ENCODE data around the gene NUP214.
"Not testable (repeated sequence)": the region's sequence is repeated elsewhere in the genome, so short reads cannot be mapped to it uniquely, and the experiment has no call there.

NUP214 gene

DNA sequence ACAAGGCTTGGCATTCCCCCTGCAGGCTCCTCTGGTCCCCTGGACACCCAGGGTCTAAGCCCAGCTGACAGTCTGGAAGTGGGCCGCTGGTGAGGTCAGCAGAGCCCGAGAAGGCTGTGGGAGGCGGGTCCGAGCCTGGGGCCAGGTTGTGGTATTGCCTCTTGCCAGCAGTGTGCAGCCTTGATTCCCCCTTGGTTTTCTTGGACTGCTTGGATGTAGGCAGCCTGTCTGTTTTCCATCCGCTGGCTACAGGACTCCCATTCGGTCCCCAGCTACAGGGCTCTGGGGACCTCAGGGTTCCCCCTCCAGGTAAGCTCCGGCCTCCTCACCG lies 27.5 kb upstream of the NUP214 start:
- Histone ChIP-seq H3K27ac (ENCODE audit: insufficient read depth in 1 of 2, low read depth in 1 of 2, low read length in 2 of 2, poor library complexity in 1 of 2, severe bottlenecking in 2 of 2) (no peak overlapping the region), H3K27me3 (replicated peaks in 2 of 5; ENCODE audit: control insufficient read depth in 4 of 5, insufficient read depth in 5 of 5, low read length in 4 of 5) (peaks cover 0 to 17% (median 15%) of the 10 kb centered on the region in 5 experiments)

DNA sequence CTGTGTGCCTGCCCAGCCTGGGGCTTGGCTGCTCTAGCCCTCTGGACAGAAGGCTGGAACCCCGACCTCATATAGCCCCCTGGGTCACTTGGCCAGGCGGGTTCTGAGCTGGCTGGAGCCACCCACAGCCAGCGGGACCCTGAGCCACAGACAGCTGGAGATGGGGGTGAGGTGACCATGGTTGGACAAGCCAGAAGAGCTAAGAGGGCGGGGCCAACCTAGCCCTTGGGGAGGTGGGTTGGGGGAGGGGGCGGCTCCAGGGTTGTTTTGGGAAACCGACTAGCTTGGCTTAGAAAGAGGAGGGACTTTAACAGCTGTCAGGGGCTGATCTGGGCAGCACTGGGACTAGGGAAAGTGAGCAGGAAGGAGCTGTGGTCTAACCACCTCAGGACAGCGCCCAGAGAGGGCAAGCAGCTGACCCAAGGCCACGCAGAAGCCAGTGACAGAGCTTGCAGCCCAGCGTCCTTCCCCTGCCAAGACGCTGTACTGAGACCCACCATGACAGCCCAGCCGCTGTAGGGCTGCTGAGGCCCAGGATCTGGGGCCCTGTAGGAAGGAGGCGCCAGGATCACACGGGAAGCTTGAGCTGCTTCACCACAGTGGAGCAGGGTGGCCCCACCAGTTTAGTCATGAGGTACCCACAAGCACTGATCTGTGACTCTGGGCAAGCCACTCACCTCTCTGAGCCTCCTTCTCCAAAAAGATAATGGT lies 26.8 kb upstream of the NUP214 start:
- no peak overlapping the region for H3K4me3 ChIP-seq (ENCODE audit: control insufficient read depth in 1 of 7, extremely low read depth in 1 of 7, insufficient read depth in 4 of 7, low read depth in 2 of 7, low read length in 6 of 7)
- WGBS (ENCODE audit: insufficient coverage), result 89% methylated on average over 13 of the region's 13 CpGs
- ChIA-PET POLR2A (interaction anchor here (0.6 kb wide), 1 partner anchor 13 kb away, joined by 3 read pairs; no protein-coding TSS in a partner anchor), CTCF (interaction anchor here (0.6 to 1.9 kb wide), 6 partner anchors 10 to 287 kb away, joined by 3 to 5 read pairs (median 4); partner anchors contain the start of gene NUP214)
- H3K4me1 ChIP-seq (ENCODE audit: control extremely low read depth in 1 of 4, control insufficient read depth in 4 of 4, insufficient read depth in 4 of 4, low read length in 3 of 4), result peaks cover 0 to 16% (median 14%) of the 10 kb centered on the region in 4 experiments
- H3K27me3 ChIP-seq (replicated peaks in 2 of 5; ENCODE audit: control insufficient read depth in 4 of 5, insufficient read depth in 5 of 5, low read length in 4 of 5), result peaks cover 0 to 17% (median 15%) of the 10 kb centered on the region in 5 experiments
- no peak overlapping the region for H3K27ac ChIP-seq (ENCODE audit: insufficient read depth in 1 of 2, low read depth in 1 of 2, low read length in 2 of 2, poor library complexity in 1 of 2, severe bottlenecking in 2 of 2)
- H3K36me3 ChIP-seq (ENCODE audit: control insufficient read depth in 4 of 4, insufficient read depth in 4 of 4, low read length in 3 of 4), result no peaks in the 10 kb centered on the region
- H3K9me3 ChIP-seq (ENCODE audit: control extremely low read depth in 1 of 5, control insufficient read depth in 4 of 5, insufficient read depth in 2 of 5, low read depth in 1 of 5, low read length in 4 of 5), result no peaks in the 10 kb centered on the region
- DNase-seq, result no peak

More for the DNA sequence above, 27.5 kb upstream of the NUP214 start:
- Histone ChIP-seq H3K4me1 (ENCODE audit: control extremely low read depth in 1 of 4, control insufficient read depth in 4 of 4, insufficient read depth in 4 of 4, low read length in 3 of 4) (peaks cover 0 to 16% (median 14%) of the 10 kb centered on the region in 4 experiments), H3K36me3 (ENCODE audit: control insufficient read depth in 4 of 4, insufficient read depth in 4 of 4, low read length in 3 of 4) (no peaks in the 10 kb centered on the region), H3K9me3 (ENCODE audit: control extremely low read depth in 1 of 5, control insufficient read depth in 4 of 5, insufficient read depth in 2 of 5, low read depth in 1 of 5, low read length in 4 of 5) (no peaks in the 10 kb centered on the region), H3K4me3 (ENCODE audit: control insufficient read depth in 1 of 7, extremely low read depth in 1 of 7, insufficient read depth in 4 of 7, low read depth in 2 of 7, low read length in 6 of 7) (no peak overlapping the region)
- CTCF ChIA-PET, result interaction anchor here (1.0 kb wide), 1 partner anchor 14 kb away, joined by 4 read pairs; no protein-coding TSS in a partner anchor
- 95% methylated on average over 7 of the region's 8 CpGs for whole genome bisulfite sequencing (ENCODE audit: insufficient coverage)
- POLR2A ChIA-PET, result no interaction called here
- no peak for DNase-seq

DNA sequence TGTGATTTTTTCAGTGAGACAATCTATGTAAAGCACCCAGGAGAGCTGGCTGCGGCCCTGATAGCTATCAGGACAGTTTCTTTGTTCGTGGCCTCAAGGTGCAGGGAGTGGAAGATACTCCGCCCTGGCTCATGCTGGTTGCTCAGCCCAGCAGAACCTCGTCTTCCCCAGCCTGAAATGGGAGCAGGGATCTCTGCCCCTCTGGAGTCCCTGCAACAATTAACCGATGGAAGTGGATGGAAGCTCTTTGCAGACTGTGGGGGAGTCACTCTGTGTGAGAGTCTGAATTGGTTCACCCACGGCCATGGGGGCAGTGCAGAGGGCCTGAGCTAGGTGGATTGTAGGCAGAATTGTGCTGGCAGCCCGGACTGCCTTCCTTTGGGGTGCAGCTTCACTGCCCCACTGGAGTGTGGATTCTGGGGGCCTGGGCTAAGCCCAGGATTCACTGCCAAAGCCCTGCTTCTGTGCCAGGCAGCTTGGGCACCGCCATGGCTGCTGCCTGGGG lies 26.2 kb upstream of the NUP214 start:
- 100% methylated on average over 6 of the region's 8 CpGs for WGBS (ENCODE audit: insufficient coverage)
- ChIA-PET POLR2A (interaction anchor here (0.6 kb wide), 1 partner anchor 12 kb away, joined by 3 read pairs; no protein-coding TSS in a partner anchor), CTCF (interaction anchor here (0.6 to 1.9 kb wide), 5 partner anchors 9 to 288 kb away, joined by 3 to 5 read pairs (median 5); partner anchors contain the start of gene NUP214)
- H3K27me3 ChIP-seq (replicated peaks in 2 of 5; ENCODE audit: control insufficient read depth in 4 of 5, insufficient read depth in 5 of 5, low read length in 4 of 5), result peaks cover 0 to 16% (median 15%) of the 10 kb centered on the region in 5 experiments
- H3K27ac ChIP-seq (ENCODE audit: insufficient read depth in 1 of 2, low read depth in 1 of 2, low read length in 2 of 2, poor library complexity in 1 of 2, severe bottlenecking in 2 of 2), result no peak overlapping the region
- peaks cover 0 to 16% (median 14%) of the 10 kb centered on the region in 4 experiments for H3K4me1 ChIP-seq (ENCODE audit: control extremely low read depth in 1 of 4, control insufficient read depth in 4 of 4, insufficient read depth in 4 of 4, low read length in 3 of 4)
- no peaks in the 10 kb centered on the region for H3K9me3 ChIP-seq (ENCODE audit: control extremely low read depth in 1 of 5, control insufficient read depth in 4 of 5, insufficient read depth in 2 of 5, low read depth in 1 of 5, low read length in 4 of 5)
- no peaks in the 10 kb centered on the region for H3K36me3 ChIP-seq (ENCODE audit: control insufficient read depth in 4 of 4, insufficient read depth in 4 of 4, low read length in 3 of 4)
- no peak for DNase-seq
- H3K4me3 ChIP-seq (ENCODE audit: control insufficient read depth in 1 of 7, extremely low read depth in 1 of 7, insufficient read depth in 4 of 7, low read depth in 2 of 7, low read length in 6 of 7), result no peak overlapping the region

DNA sequence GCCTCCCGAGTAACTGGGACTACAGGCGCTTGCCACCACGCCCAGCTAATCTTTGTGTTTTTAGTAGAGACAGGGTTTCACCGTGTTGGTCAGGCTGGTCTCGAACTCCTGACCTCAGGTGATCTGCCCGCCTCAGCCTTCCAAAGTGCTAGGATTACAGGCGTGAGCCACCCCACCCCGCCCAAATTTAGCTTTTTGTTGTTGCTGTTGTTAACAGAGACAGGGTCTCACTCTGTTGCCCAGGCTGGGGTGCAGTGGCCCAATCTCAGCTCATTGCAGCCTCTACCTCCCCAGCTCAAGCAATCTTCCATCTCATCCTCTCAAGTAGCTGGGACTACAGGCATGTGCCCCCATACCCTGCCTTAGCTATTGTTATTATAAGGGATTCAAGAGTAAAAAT lies 25.5 kb upstream of the NUP214 start:
- peaks cover 0 to 16% (median 14%) of the 10 kb centered on the region in 4 experiments for H3K4me1 ChIP-seq (ENCODE audit: control extremely low read depth in 1 of 4, control insufficient read depth in 4 of 4, insufficient read depth in 4 of 4, low read length in 3 of 4)
- H3K4me3 ChIP-seq (ENCODE audit: control insufficient read depth in 1 of 7, extremely low read depth in 1 of 7, insufficient read depth in 4 of 7, low read depth in 2 of 7, low read length in 6 of 7); DNase-seq; POLR2A ChIA-PET; H3K27ac ChIP-seq (ENCODE audit: insufficient read depth in 1 of 2, low read depth in 1 of 2, low read length in 2 of 2, poor library complexity in 1 of 2, severe bottlenecking in 2 of 2); H3K36me3 ChIP-seq (ENCODE audit: control insufficient read depth in 4 of 4, insufficient read depth in 4 of 4, low read length in 3 of 4); H3K9me3 ChIP-seq (ENCODE audit: control extremely low read depth in 1 of 5, control insufficient read depth in 4 of 5, insufficient read depth in 2 of 5, low read depth in 1 of 5, low read length in 4 of 5): not testable (repeated sequence)
- peaks cover 0 to 13% (median 10%) of the 10 kb centered on the region in 5 experiments for H3K27me3 ChIP-seq (replicated peaks in 2 of 5; ENCODE audit: control insufficient read depth in 4 of 5, insufficient read depth in 5 of 5, low read length in 4 of 5)
- CTCF ChIA-PET, result interaction anchor here (1.5 to 1.9 kb wide), 3 partner anchors 17 to 43 kb away, joined by 3 to 5 read pairs (median 5); partner anchors contain the start of gene NUP214
- 96% methylated on average over 4 of the region's 8 CpGs for WGBS (ENCODE audit: insufficient coverage)

DNA sequence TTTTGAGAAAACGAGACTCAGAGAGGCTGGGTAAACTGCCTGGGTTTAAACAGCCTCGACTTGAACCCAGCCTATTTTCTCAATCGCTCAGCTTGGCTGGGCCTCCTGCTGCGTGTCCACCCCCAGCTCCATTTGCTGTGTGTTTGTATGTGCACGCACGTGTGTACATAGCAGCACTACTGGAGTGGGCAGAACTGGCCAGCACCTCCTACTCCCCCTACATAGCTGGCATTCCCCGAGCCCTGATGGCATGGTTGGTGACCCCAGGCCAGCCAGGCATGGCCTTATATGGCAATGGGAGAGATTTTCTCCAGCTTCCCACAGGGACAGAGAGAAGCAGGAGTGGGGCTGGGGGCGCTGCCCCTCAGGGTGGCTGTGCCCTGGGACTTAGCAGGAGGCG lies 24.9 kb upstream of the NUP214 start:
- Histone ChIP-seq H3K4me3 (ENCODE audit: control insufficient read depth in 1 of 7, extremely low read depth in 1 of 7, insufficient read depth in 4 of 7, low read depth in 2 of 7, low read length in 6 of 7) (no peak overlapping the region), H3K36me3 (ENCODE audit: control insufficient read depth in 4 of 4, insufficient read depth in 4 of 4, low read length in 3 of 4) (no peaks in the 10 kb centered on the region), H3K9me3 (ENCODE audit: control extremely low read depth in 1 of 5, control insufficient read depth in 4 of 5, insufficient read depth in 2 of 5, low read depth in 1 of 5, low read length in 4 of 5) (no peaks in the 10 kb centered on the region), H3K27ac (ENCODE audit: insufficient read depth in 1 of 2, low read depth in 1 of 2, low read length in 2 of 2, poor library complexity in 1 of 2, severe bottlenecking in 2 of 2) (no peak overlapping the region), H3K4me1 (ENCODE audit: control extremely low read depth in 1 of 4, control insufficient read depth in 4 of 4, insufficient read depth in 4 of 4, low read length in 3 of 4) (peaks cover 0 to 16% (median 13%) of the 10 kb centered on the region in 4 experiments), H3K27me3 (replicated peaks in 2 of 5; ENCODE audit: control insufficient read depth in 4 of 5, insufficient read depth in 5 of 5, low read length in 4 of 5) (peaks cover 0 to 12% (median 6%) of the 10 kb centered on the region in 5 experiments)
- ChIA-PET CTCF (interaction anchor here (0.6 to 1.9 kb wide), 2 partner anchors 43 to 1736 kb away, joined by 4 to 5 read pairs; no protein-coding TSS in a partner anchor), POLR2A (no interaction called here)
- no peak for DNase-seq
- over 99% methylated on average over 8 of the region's 9 CpGs for WGBS (ENCODE audit: insufficient coverage)

DNA sequence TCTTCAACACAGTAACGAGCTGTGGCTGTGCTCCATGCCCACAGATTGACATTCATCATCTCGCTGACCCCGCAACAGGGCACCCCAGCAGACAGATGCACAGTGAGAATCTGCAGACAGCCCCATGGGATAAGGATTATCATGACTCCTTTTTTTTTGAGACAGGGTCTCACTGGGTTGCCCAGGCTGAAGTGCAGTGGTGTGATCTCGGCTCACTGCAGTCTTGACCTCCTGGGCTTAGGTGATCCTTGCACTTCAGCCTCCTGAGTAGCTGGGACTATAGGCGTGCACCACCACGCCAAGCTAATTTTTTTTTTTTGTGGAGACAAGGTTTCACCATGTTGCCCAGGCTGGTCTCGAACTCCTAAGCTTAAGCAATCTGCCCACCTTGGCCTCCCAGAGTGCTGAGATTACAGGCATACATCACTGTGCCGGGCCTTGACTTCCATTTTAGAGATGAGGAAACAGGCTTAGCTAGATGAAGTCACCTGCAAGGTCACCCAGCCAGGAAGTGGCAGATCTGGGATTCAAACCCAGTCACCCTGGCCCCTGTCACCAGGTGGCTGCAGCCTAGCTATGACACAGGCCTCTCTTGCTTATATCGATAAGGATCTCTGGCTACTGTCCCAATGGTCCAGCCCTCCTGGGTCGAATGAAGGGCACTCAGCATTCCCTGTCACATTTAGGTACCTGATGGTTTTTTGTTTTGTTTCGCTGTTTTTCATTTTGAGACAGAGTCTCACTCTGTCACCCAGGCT lies 24.0 kb upstream of the NUP214 start:
- no peak for DNase-seq
- Histone ChIP-seq H3K4me3 (ENCODE audit: control insufficient read depth in 1 of 7, extremely low read depth in 1 of 7, insufficient read depth in 4 of 7, low read depth in 2 of 7, low read length in 6 of 7) (no peak overlapping the region), H3K4me1 (ENCODE audit: control extremely low read depth in 1 of 4, control insufficient read depth in 4 of 4, insufficient read depth in 4 of 4, low read length in 3 of 4) (peaks cover 0 to 9% (median 8%) of the 10 kb centered on the region in 4 experiments), H3K27ac (ENCODE audit: insufficient read depth in 1 of 2, low read depth in 1 of 2, low read length in 2 of 2, poor library complexity in 1 of 2, severe bottlenecking in 2 of 2) (no peak overlapping the region), H3K36me3 (ENCODE audit: control insufficient read depth in 4 of 4, insufficient read depth in 4 of 4, low read length in 3 of 4) (no peaks in the 10 kb centered on the region), H3K9me3 (ENCODE audit: control extremely low read depth in 1 of 5, control insufficient read depth in 4 of 5, insufficient read depth in 2 of 5, low read depth in 1 of 5, low read length in 4 of 5) (no peaks in the 10 kb centered on the region), H3K27me3 (replicated peaks in 2 of 5; ENCODE audit: control insufficient read depth in 4 of 5, insufficient read depth in 5 of 5, low read length in 4 of 5) (peaks cover 0 to 8% (median 0%) of the 10 kb centered on the region in 5 experiments)
- ChIA-PET POLR2A (interaction anchor here (0.6 kb wide), 1 partner anchor 116 kb away, joined by 3 read pairs; no protein-coding TSS in a partner anchor), CTCF (interaction anchor here (0.6 kb wide), 1 partner anchor 1736 kb away, joined by 4 read pairs; no protein-coding TSS in a partner anchor)
- 95% methylated on average over 11 of the region's 11 CpGs for WGBS (ENCODE audit: insufficient coverage)
